Neutrophil (primary cell): Measurements from ENCODE around the gene SOCS6.

Source experiments
- H3K27ac ChIP-seq: fragments of 200-600 bp; sonication (generic); 2 replicates; pipeline ENCODE4 v1.5.1; 2016; ENCODE audit warnings: mild to moderate bottlenecking, moderate library complexity
- H3K27me3 ChIP-seq: fragments of 200-600 bp; sonication (generic); 2 replicates; pipeline ENCODE4 v1.6.0; 2016; ENCODE audit warnings: mild to moderate bottlenecking
- H3K36me3 ChIP-seq: fragments of 200-600 bp; sonication (generic); 2 replicates; pipeline ENCODE4 v1.5.1; 2017
- H3K4me1 ChIP-seq, 2 experiments: fragments of 200-600 bp in 1 of 2; sonication (generic) in 1 of 2; 1 replicate in 1 of 2; 2 replicates in 1 of 2; pipeline versions ENCODE4 v1.5.1 to v1.6.1; 2013 to 2016; ENCODE audit warnings: low read depth in 1 of 2, low read length in 1 of 2, mild to moderate bottlenecking in 1 of 2, moderate library complexity in 1 of 2; ENCODE audit not compliant: control insufficient read depth in 1 of 2, insufficient read depth in 1 of 2
- H3K4me3 ChIP-seq, 2 experiments: fragments of 200-600 bp in 1 of 2; sonication (generic) in 1 of 2; 1 replicate in 1 of 2; 2 replicates in 1 of 2; pipeline ENCODE4 v1.5.1; 2013 to 2016; ENCODE audit warnings: low read depth in 1 of 2, low read length in 1 of 2, mild to moderate bottlenecking in 1 of 2, moderate library complexity in 1 of 2
- H3K9me3 ChIP-seq: fragments of 200-600 bp; sonication (generic); 2 replicates; pipeline ENCODE4 v1.5.1; 2016
- CTCF ChIP-seq: fragments of 200-600 bp; sonication (generic); IDR thresholded peaks from 2 replicates; pipeline ENCODE4 v1.5.1; 2016; ENCODE audit warnings: antibody characterized with exemption

SOCS6 gene

DNA sequence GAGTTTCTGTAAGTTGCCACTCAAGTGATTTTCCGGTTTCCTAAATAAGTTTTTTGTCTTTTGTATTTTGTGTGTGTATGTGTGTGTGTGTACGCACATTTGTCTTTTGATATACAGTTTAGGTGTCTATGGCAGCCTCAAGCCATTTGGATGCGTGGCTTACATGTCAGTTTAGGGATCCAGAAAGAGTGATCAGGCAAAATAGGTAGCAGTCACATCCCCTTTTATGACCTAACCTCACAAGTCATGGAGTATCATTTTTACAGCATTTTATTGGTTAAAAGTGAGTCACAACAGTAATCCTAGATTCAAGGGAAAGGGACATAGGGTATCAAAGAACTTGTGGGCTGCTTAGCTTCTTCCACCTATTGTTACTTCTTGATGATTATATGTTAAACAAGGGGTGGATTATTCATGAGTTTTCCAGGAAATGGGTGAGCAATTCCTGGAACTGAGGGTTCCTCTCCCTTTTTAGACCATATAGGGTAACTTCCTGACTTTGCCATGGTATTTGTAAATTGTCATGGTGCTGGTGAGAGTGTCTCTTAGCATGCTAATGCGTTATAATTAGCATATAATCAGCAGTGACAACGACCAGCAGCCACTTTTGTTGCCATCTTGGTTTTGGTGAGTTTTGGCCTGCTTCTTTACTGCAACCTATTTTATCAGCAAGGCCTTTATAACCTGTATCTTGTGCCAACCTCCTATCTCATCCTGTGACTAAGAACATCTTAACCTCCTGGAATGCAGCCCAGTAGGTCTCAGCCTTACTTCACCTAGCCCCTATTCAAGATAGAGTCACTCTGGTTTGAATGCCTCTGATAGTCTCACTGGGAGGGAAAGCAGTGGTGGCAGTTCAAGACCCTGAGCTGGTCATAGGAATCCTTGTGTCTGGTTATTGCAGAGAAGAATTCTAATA lies 8.6 kb upstream of the SOCS6 start:
- no peak for TF ChIP-seq CTCF
- no peak overlapping the region for H3K27ac ChIP-seq

GRCh38 chr18:70284976-70285620 lies 3.7 kb upstream of the SOCS6 start:
- Histone ChIP-seq H3K27ac (no peak overlapping the region), H3K27me3 (peaks cover 53% of the 10 kb centered on the region), H3K4me1 (peaks cover 6 to 10% of the 10 kb centered on the region in 2 experiments), H3K9me3 (no peaks in the 10 kb centered on the region), H3K36me3 (no peaks in the 10 kb centered on the region), H3K4me3 (no peak overlapping the region)
- TF ChIP-seq CTCF: no peak

More for the DNA sequence above, 8.6 kb upstream of the SOCS6 start:
- peaks cover 6% of the 10 kb centered on the region for H3K27me3 ChIP-seq
- no peaks in the 10 kb centered on the region for H3K9me3 ChIP-seq
- no peaks in the 10 kb centered on the region for H3K36me3 ChIP-seq
- H3K4me1 ChIP-seq: no peaks in the 10 kb centered on the region
- no peak overlapping the region for H3K4me3 ChIP-seq

DNA sequence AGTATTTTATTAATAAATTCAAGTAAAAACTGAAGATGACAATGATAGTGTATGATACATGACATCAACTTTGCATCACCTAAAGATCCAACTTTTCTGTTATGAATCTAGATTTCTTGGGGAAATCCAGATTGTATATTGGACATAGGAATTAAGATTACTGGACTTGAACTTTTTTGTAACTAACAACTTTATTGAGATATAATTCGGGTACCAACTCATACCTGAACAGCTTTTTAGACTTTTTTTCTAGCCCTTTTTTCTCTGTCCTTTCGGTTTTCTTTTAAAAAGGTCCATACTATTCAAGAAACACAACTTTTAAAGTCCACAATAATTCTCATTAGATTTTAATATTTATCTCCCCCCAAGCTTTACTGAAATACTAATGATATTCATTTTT lies 1.1 kb upstream of the SOCS6 start:
- Histone ChIP-seq H3K4me3 (no peak overlapping the region), H3K9me3 (no peaks in the 10 kb centered on the region), H3K27ac (no peak overlapping the region), H3K4me1 (peaks cover 6 to 11% of the 10 kb centered on the region in 2 experiments), H3K36me3 (no peaks in the 10 kb centered on the region), H3K27me3 (peaks cover 66% of the 10 kb centered on the region)
- TF ChIP-seq CTCF: no peak

DNA sequence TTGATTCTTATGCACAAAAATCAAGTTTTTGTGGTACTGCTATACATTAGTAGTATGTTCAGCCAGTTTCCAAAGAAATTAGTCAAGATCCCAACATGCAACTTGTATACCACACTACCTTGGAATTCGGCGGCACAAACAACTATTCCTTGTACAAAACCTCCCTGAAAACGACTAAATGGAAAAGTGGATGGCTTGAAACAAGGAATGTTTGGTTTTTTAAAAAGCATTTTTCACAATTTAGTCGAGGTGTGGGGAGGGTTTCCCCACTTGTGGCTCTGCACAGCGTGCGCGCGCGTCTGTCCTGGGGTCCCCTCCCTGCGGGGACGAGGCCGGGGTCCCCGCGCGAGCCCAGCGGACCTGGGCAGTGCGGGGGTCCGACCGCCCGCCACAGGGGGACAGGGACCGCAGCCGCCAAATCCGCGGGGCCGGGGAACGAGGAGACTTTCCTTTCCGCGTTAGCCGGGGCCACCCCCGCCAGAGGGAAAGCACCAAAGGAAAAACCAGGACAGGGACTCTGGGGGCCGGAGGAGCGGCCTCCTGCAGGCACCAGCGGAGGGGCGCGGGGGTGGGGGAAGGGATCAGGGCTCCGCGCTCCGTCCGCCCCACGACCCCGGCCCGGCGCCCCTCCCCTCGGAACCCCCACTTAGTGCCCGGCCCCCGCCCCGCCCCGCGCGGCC lies 534 bp upstream of the SOCS6 start:
- H3K36me3 ChIP-seq: no peaks in the 10 kb centered on the region
- peaks cover 66% of the 10 kb centered on the region for H3K27me3 ChIP-seq
- TF ChIP-seq CTCF: no peak
- no peaks in the 10 kb centered on the region for H3K9me3 ChIP-seq
- H3K4me1 ChIP-seq: peaks cover 6 to 11% of the 10 kb centered on the region in 2 experiments
- H3K27ac ChIP-seq: no peak overlapping the region
- H3K4me3 ChIP-seq: no peak overlapping the region

DNA sequence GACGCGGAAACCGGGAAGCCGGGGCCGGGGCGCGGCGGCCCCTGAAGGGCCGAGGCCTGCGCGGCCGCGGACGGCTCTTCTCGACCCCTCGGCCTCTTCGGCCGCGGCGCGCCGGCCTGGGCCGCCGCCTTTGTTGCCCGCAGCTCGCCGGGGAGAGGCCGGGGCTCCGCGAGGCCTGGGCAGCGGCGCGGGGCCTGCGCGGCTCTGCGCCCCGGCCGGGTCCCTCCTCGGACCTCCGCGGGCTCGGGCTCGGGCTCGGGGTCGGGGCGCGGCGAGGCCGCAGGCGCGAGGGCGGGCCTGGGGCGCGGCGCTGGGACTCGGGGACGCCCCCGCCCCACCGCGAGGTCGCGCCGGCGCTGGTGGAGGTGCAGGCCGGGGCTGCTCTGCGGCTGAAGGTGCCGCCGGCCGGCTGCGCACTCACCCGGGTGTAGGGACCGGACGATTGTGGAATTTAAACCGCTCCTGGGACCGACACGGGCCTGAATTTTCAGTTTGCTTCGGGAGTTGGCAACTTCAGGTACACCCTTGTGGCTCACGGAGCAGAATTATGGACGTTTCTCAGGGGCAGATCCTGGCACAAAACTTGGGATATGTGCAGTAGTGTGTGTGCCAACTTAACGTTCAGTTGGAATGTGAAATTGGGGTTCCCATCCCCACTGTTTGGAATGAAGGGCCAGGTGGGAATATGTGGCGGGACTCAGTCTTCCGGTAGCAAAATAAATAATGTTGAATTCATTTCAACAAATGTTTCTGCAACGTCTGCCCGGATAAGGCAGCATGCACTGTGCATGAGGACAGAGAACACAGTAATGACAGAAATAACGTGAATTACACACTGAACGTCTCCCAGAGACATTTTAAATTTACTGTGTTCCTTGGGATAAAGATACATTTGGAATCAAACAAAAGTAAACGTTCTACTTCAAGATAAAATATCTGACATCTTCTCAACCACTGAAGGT lies 787 bp downstream of the SOCS6 start:
- Histone ChIP-seq H3K36me3 (no peaks in the 10 kb centered on the region), H3K9me3 (no peaks in the 10 kb centered on the region), H3K4me1 (peaks cover 6 to 11% of the 10 kb centered on the region in 2 experiments), H3K27ac (no peak overlapping the region), H3K27me3 (peaks cover 61% of the 10 kb centered on the region), H3K4me3 (peak overlapping the region in 1 of 2 experiments; percentile 15)
- no peak for TF ChIP-seq CTCF
